Bronchial epithelial cell (primary cell): ENCODE measurements around the gene ANKRD55. TPM values are rescaled to one million over a fixed set of nuclear protein-coding genes. Genes with fewer than 3 reads are reported as not detected.

Source experiments
- DNase-seq: peaks from one replicate; pipeline ENCODE4 v3.0.0-alpha.2; 2010; ENCODE audit warnings: low read depth
- FAIRE-seq: peaks from 2 replicates; lab custom pipeline; 2011; peaks lifted over from hg19 to GRCh38; lab: Jason Lieb, UNC
- H3K27me3 ChIP-seq: 2 replicates; pipeline ENCODE4 v1.5.1; 2011; ENCODE audit warnings: low read length; ENCODE audit not compliant: control insufficient read depth, insufficient read depth
- H3K36me3 ChIP-seq: 2 replicates; pipeline ENCODE4 v1.5.1; 2011; ENCODE audit warnings: low read length; ENCODE audit not compliant: control insufficient read depth, insufficient read depth
- H3K4me3 ChIP-seq: 2 replicates; pipeline ENCODE4 v1.5.1; 2011; ENCODE audit warnings: mild to moderate bottlenecking, low read depth, low read length, control low read depth
- total RNA-seq: library from RNA; depleted of rRNA; stranded (reverse); fragments of >200 nt; gene quantifications from 2 replicates; pipeline ENCODE4 v1.2.1, GENCODE V29; 2014
- TF ChIP-seq, protein P1 (sequence below): IDR thresholded peaks from 2 replicates; pipeline ENCODE4 v1.5.1; 2011; ENCODE audit warnings: mild to moderate bottlenecking, moderate library complexity, low read length, control low read depth, inconsistent platforms; ENCODE audit not compliant: insufficient read depth, severe bottlenecking

The ANKRD55 gene
- total RNA-seq, 1 donor from 2014 or later: not detected

DNA sequence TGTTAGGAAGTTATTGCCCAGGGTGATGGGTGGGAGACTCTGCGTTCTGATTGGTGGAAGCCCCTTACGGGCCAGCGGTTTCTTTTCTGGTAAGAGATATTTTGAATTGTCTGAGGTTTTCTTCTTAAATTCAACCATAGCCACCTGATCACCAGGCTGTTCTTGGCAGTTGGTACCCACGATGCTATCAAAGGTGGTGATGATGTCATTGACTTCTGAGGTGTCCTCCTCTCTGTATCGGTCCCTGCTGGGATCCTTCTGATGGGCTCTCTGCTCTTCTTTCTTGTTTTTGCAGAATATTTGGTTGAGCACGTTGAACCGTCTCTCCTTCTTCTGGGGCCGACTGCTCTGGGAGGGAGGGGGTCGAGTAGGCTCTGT lies 121.7 kb downstream of the ANKRD55 start:
- no peak for DNase-seq
- no peak for FAIRE-seq
- H3K36me3 ChIP-seq: no peaks in the 10 kb centered on the region

DNA sequence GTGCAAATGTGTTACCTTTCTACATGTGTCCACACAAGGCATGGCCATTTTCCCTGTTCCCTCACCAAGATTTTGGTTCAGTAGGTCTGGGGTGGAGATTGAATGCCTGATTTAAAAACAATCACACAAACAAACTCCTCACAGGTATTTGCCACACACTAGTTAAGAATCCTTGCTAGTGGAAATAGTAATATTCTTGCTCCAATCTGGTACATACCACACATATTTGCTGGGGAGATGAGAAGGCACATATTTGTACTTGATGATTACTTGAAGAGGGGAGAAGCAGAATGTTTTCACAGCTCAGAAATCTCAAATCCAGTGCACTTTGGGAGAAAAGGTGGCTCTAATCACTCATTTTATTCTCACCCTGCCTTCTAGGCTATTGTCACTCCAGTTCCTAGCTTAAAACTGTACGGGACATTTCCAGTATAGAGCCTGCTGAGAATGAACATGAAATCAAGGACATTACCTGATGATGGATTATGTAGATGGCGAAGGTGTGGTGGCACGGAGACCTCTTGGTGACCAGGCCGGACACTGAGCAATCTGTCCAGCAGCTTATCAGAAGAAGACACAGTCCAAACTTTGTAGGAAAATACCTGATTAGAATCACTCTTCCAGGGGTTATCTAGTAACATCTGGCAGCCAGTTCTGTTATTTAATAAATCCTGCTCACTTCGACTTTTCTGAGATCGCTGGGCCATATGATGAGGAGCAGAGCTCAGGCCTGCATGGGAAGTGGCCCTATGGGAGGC lies 122.3 kb downstream of the ANKRD55 start:
- no peak overlapping the region for H3K4me3 ChIP-seq
- FAIRE-seq (no peak), DNase-seq (no peak)
- TF ChIP-seq, protein P1, sequence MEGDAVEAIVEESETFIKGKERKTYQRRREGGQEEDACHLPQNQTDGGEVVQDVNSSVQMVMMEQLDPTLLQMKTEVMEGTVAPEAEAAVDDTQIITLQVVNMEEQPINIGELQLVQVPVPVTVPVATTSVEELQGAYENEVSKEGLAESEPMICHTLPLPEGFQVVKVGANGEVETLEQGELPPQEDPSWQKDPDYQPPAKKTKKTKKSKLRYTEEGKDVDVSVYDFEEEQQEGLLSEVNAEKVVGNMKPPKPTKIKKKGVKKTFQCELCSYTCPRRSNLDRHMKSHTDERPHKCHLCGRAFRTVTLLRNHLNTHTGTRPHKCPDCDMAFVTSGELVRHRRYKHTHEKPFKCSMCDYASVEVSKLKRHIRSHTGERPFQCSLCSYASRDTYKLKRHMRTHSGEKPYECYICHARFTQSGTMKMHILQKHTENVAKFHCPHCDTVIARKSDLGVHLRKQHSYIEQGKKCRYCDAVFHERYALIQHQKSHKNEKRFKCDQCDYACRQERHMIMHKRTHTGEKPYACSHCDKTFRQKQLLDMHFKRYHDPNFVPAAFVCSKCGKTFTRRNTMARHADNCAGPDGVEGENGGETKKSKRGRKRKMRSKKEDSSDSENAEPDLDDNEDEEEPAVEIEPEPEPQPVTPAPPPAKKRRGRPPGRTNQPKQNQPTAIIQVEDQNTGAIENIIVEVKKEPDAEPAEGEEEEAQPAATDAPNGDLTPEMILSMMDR: no peak
- H3K36me3 ChIP-seq: no peaks in the 10 kb centered on the region
- no peaks in the 10 kb centered on the region for H3K27me3 ChIP-seq

More for the DNA sequence above, 121.7 kb downstream of the ANKRD55 start:
- Histone ChIP-seq H3K4me3 (no peak overlapping the region), H3K27me3 (no peaks in the 10 kb centered on the region)
- TF ChIP-seq, protein P1: no peak

DNA sequence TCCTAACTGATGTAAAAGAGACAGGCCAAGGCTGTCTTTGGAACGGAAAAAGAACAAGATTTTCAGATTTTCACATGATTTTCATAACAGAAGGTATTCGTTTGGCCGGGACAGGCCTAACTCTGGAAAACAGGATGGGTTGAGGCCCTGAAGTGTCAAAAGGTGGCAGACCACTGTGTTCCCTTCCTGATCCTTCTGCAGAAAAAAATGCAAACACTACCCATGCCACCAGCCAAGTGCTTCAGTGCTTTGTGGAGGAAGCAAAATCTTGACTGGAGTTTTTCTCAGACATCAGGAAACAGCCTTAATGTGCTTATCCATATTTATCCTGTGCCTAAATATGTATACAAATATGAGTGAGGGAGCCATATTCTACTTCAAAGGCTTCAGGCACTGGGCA lies 124.9 kb downstream of the ANKRD55 start:
- DNase-seq (no peak), FAIRE-seq (no peak)
- no peaks in the 10 kb centered on the region for H3K27me3 ChIP-seq

DNA sequence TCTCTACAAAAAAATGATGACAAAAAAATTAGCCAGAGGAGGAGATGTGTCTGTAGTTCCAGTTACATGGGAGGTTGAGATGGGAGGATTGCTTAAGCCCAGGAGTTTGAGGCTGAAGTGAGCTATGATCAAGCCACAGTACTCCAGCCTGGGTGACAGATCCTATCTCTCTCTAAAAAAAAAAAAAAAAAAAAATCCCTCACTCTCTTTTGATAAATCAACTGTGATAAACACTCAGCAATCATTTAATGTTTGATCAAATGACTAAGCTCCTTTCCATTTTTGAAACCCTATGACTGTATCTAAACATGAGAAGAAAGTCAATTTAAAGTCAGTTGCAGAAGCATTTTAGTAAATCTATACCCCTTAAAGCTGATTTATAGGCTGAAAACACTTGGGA lies 126.3 kb downstream of the ANKRD55 start:
- H3K4me3 ChIP-seq: no peak overlapping the region
- H3K27me3 ChIP-seq: no peaks in the 10 kb centered on the region
- no peak for DNase-seq
- no peaks in the 10 kb centered on the region for H3K36me3 ChIP-seq
- FAIRE-seq: no peak
- TF ChIP-seq, protein P1: no peak

More for the DNA sequence above, 124.9 kb downstream of the ANKRD55 start:
- TF ChIP-seq, protein P1: no peak
- no peak overlapping the region for H3K4me3 ChIP-seq
- H3K36me3 ChIP-seq: no peaks in the 10 kb centered on the region

DNA sequence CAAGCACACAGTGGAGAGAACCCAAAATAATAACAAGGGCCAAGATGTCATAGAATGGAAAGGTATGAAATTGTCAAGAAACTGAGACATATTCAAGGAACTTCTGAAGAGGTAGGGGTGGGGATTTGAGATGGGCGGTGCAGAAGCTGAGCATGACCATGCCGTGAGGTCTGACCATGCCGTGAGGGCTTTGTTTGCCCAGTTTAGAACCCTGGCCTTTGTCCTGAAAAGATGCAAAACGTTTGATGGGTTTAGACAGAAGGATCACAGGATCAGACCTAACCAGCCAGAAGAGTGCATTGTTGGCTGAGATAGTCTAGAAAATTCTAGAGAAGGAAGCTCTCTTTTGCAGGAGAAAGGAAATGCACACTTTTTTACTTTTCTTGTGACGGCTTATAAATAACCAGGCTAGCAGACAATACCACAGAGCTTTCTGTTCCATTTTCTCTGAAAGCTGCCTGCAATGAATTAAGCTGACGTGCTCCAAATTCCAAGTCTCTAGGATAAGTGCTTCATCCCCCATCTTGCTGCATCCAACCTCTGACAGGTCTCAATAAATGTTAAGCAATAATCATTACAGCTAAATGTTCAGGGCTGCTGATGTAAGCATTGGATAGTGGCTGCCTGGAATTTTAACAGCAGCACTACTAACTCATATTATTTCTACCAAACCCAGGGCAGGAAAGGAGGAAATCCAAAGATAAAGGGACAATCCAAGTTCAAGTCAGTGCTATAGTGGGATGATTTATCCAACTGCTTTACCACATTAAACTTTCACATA lies 127.4 kb downstream of the ANKRD55 start:
- FAIRE-seq (no peak), DNase-seq (no peak)
- no peaks in the 10 kb centered on the region for H3K36me3 ChIP-seq
- no peak overlapping the region for H3K4me3 ChIP-seq
- TF ChIP-seq, protein P1: no peak
- H3K27me3 ChIP-seq: no peaks in the 10 kb centered on the region
